Brain microvascular endothelial cell (primary cell): ENCODE results near the gene ZNF350.

Experiments
- DNase-seq: peaks from one replicate; pipeline ENCODE4 v3.0.0-alpha.2; 2020
- H3K27ac ChIP-seq: fragments of 250-450 bp; sonication (Bioruptor Pico); 2 replicates; pipeline ENCODE4 v1.5.1; 2020; ENCODE audit warnings: mild to moderate bottlenecking, moderate library complexity
- H3K27me3 ChIP-seq: fragments of 250-450 bp; sonication (Bioruptor Pico); replicated peaks from 2 replicates; pipeline ENCODE4 v1.5.1; 2020; ENCODE audit warnings: mild to moderate bottlenecking
- H3K36me3 ChIP-seq: fragments of 250-450 bp; sonication (Bioruptor Pico); replicated peaks from 2 replicates; pipeline ENCODE4 v1.5.1; 2020; ENCODE audit warnings: mild to moderate bottlenecking
- H3K4me3 ChIP-seq: 2 replicates; pipeline ENCODE4 v1.5.1; 2011; ENCODE audit warnings: low read depth, mild to moderate bottlenecking, control low read depth, low read length, moderate library complexity
- CTCF ChIP-seq: IDR thresholded peaks from 2 replicates; pipeline ENCODE4 v1.5.1; 2011; ENCODE audit warnings: low read depth, mild to moderate bottlenecking, moderate library complexity, low read length, control low read depth, inconsistent platforms; ENCODE audit errors: missing control alignments
- in situ Hi-C: cut with HindIII; loops from 2 replicates; pipeline ENCODE4 v1.10.0; 2017; ENCODE audit warnings: low sequenced_read_pairs, low pct_ligation_motif_present

ZNF350 gene

GRCh38 chr19:51931921-51932320, 54.7 kb downstream of the ZNF350 start:
- H3K36me3 ChIP-seq, result peaks cover 22% of the 10 kb centered on the region
- H3K4me3 ChIP-seq, result no peak overlapping the region
- in situ Hi-C loops, result no loop called here
- DNase-seq, result no peak
- H3K27ac ChIP-seq, result no peak overlapping the region
- H3K27me3 ChIP-seq, result no peaks in the 10 kb centered on the region
- TF ChIP-seq CTCF, result no peak

GRCh38 chr19:51927859-51928258, 58.8 kb downstream of the ZNF350 start:
- in situ Hi-C loops, result no loop called here

GRCh38 chr19:51926784-51927741, 59.6 kb downstream of the ZNF350 start, which contains the start of gene ZNF613:
Gene ZNF613, plus strand, starts transcription at chr19:51927472. Its CDS starts 8,749 bp downstream, at chr19:51936221.
- Histone ChIP-seq H3K36me3 (peaks cover 5% of the 10 kb centered on the region), H3K4me3 (peak within 1 kb of the TSS; percentile 94), H3K27me3 (no peaks in the 10 kb centered on the region), H3K27ac (peak within 1 kb of the TSS; percentile 69)
- in situ Hi-C loops, result no loop called here
- DNase-seq, result peak; percentile 90
- TF ChIP-seq CTCF, result peak; percentile 23

More at GRCh38 chr19:51927859-51928258, 58.8 kb downstream of the ZNF350 start:
- TF ChIP-seq CTCF, result no peak
- no peak overlapping the region for H3K27ac ChIP-seq
- H3K27me3 ChIP-seq, result no peaks in the 10 kb centered on the region
- DNase-seq, result no peak
- H3K4me3 ChIP-seq, result peak overlapping the region; percentile 94
- H3K36me3 ChIP-seq, result peaks cover 5% of the 10 kb centered on the region

GRCh38 chr19:51926426-51926783, 60.2 kb downstream of the ZNF350 start:
- peak overlapping the region; percentile 94 for H3K4me3 ChIP-seq
- TF ChIP-seq CTCF, result no peak
- in situ Hi-C loops, result no loop called here
- peaks cover 5% of the 10 kb centered on the region for H3K36me3 ChIP-seq
- H3K27me3 ChIP-seq, result no peaks in the 10 kb centered on the region
- DNase-seq, result no peak
- no peak overlapping the region for H3K27ac ChIP-seq

GRCh38 chr19:51921949-51922348, 64.7 kb downstream of the ZNF350 start:
- TF ChIP-seq CTCF, result no peak
- DNase-seq, result no peak
- Histone ChIP-seq H3K36me3 (no peaks in the 10 kb centered on the region), H3K4me3 (no peak overlapping the region), H3K27me3 (no peaks in the 10 kb centered on the region), H3K27ac (no peak overlapping the region)
- in situ Hi-C loops, result no loop called here

DNA sequence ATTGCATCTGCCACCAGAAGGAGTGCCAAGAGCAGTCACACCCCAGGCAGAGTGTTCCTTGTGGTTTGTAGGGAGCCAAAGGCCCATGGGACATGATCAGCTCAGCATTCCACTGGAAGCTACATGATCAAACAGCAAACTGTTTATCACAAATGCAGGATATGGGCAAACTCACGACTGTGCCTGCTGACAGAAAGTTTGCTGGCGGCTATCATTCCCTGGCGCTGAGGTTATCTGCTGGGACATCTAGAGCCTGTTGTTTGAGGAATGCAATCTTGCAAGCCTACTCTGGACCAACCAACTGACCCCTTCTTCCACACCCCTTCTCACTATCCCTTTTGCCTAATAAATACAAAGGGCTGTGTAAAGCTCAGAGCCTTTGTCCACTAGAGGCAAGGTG, 67.0 kb downstream of the ZNF350 start:
- no peak for DNase-seq
- no peaks in the 10 kb centered on the region for H3K27me3 ChIP-seq
- TF ChIP-seq CTCF, result no peak
- H3K36me3 ChIP-seq, result no peaks in the 10 kb centered on the region
- H3K4me3 ChIP-seq, result no peak overlapping the region
- in situ Hi-C loops, result no loop called here
- no peak overlapping the region for H3K27ac ChIP-seq
